HuH-7.5 (cell line): ENCODE measurements around the gene KIF26B.

ENCODE experiments used
- DNase-seq: peaks from one replicate; pipeline ENCODE4 v3.0.0; 2011; ENCODE audit warnings: low spot score

KIF26B gene

DNA sequence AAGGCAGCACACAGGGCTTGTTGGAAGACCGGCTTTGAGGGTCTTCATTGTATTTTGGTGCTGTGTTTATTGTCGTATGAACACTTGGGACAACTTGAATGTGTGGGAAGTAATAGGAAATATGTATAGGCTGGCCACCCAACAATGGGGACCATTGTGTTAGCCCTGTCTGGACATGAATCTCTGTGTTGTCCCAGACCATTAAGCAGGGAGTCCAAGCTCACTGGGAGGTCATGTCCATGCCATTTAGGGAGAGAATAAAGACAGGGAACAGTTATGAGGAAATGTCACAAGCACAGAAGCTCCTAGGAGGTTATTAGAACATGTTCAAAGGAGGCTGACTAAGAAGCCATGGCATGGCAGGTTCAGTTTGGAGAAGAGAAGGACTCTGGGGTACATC lies 266.1 kb downstream of the KIF26B start:
- DNase-seq = no peak

GRCh38 chr1:245428681-245429080 lies 273.9 kb downstream of the KIF26B start:
- DNase-seq = no peak

DNA sequence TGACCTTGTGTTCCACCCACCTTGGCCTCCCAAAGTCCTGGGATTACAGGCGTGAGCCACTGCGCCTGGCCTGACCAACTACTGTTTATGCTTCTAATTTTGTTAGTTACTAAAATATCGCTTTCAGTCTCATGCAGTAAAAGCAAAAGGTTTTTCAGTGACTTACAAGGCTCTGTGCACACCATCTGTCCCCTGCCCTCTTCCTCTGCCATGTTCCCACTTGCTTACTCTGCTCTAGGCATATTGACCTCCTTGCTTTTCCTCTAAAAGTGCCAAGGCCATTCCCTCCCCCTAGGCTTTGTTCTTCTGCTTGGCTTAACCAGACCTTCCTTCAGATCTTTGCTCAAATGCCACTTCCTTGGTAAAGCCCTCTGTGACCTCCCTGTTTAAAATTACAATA lies 276.9 kb downstream of the KIF26B start:
- no peak for DNase-seq

GRCh38 chr1:245432228-245432875 lies 277.6 kb downstream of the KIF26B start:
- no peak for DNase-seq

DNA sequence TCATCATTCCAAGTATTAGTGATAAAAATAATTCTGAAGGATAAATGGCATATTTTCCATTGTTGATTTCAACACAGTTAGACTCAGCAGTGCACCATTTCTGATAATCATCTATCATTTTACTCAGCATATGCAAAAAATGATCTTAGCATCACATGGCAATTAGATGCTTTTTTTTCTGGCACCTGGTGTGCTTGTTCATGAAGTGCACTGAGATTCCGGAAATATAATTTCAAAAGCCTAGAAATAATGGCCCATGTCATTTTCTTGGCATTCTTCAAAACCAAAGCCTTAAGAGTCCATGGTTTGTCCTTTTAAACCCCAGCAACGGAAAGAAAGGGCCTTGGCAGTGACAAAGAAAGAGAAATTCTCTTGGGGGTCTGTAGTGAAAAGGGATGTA lies 278.8 kb downstream of the KIF26B start:
- no peak for DNase-seq

DNA sequence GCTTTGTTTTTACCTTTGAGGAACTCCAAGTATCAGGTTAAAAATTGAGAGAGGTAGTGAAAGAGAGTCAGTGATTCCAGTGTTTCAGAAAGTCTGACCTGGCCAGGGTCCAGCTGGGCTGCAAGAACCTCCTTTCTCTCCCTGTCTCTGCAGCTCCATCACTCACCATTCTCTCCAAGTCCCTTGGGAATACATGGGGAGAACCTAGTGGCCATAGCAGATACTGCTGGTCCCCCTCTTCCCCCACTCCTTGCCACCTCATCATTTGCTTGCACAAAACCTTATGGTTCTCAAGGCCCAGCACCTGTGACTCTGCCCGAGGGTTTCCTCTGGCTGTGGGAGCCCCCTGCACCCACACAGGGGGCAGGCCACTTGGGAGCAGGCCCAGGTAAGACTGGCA lies 279.5 kb downstream of the KIF26B start:
- DNase-seq = no peak

DNA sequence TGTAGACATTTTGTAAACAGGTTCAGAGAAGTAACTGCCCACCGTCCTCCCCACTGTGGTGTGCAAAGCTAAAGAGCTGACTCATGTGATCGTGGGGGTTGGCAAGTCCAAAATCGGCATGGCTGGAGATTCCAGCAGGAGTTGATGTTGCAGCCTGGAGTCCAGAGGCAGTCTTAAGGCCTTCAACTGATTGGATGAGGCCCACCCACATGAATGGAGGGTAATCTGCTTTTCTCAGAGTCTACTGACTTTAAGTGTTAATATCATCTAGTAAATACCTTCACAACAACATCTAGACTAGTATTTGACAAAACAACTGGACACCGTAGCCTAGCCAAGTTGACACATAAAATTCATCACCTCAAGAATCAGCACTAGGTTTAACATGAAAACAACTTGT lies 281.6 kb downstream of the KIF26B start:
- no peak for DNase-seq

GRCh38 chr1:245437369-245438062 lies 282.7 kb downstream of the KIF26B start:
- DNase-seq = no peak

DNA sequence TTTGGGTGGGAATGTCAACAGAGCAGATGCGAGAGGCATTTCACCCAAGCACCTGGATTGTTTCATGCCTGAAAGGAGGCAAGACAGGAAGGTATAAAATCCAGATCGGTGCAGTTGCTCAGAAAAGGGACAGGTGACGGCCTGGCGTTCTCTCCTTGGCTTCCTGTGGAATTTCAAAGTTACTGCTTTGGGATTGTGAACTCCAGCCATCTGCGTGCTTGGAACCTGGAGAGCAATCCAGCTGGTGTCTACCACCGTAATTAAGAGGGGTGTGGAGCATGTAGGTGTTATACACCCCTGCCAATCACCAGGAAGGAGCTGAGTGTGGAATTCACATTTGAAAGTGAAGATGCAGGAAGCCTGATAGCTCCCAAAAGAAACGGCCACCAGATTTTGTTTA lies 286.1 kb downstream of the KIF26B start:
- DNase-seq = no peak

GRCh38 chr1:245441689-245442088 lies 286.9 kb downstream of the KIF26B start:
- DNase-seq = no peak

DNA sequence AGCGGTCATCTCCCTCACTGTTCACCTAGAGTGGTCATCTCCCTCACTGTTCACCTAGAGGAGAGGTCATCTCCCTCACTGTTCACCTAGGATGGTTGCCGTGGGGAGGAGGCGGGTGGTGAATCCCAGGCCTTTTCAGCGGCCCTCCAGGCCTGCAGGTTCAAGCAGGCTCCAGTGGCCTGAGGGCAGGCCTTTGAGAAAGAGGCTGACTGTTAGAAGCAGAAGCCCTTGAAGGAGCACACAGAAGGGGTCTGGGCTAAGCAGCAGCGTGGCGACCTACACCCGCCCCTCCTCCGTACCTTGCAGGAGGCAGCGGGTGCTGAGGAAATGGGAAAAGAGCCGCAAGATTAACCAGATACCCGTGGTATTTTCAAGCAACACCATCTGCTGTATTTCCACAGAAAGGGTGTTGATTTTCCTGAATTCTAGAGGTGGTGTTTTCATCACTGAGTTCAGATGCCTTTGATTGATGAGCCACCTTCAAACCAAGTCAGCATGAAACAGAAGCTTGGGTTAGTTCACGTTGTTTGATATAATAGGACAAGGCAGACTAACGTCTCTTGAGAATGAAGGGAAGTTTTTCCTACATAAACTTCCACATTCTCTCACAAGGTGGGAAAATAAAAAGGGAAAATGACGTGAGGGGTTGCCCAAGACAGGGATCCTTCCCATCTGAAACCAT lies 289.5 kb downstream of the KIF26B start:
- no peak for DNase-seq

GRCh38 chr1:245444945-245445344 lies 290.2 kb downstream of the KIF26B start:
- no peak for DNase-seq

GRCh38 chr1:245448531-245448930 lies 293.7 kb downstream of the KIF26B start:
- DNase-seq = no peak

DNA sequence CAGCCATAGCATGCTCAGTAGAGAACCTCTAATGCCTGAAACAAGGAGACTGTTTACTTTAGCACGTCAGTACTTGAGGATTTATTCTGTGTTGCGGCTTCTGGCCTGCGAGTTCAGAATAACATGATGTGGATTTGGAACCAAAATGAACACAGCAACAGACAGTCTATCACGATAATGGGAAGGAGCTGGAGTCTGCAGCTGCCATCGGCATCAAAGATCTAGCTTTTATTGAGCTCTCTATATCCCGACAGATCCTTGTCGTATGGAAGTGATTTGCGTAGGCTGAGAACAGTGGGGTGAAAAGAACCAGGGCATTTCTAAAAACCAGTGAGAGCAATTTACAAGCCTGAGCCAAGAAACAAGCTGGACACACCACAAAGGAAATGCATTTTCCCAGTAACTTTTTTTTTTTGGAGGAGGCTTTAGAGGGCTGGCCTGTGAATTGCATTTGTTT lies 294.2 kb downstream of the KIF26B start:
- DNase-seq = no peak

DNA sequence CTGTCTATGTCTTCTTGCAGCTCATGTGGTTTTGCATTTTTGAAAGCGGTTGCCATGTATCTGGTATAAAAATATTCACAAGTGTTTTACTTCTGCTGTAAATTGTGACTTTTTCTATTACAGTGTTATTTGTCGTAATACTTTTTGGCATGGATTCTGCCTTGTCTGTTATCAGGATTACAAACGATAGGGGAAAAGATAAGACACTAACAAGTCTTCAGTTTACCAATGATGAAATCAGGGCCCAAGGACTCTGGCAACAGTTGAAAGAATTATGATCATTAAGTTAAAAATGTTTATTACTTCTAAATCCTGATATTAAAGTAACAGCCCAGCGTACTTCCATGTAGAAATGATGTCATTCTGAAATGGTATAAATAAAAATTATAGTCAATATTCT lies 298.8 kb downstream of the KIF26B start:
- no peak for DNase-seq

- DNase-seq = no peak
Observed at GRCh38 chr1:245454051-245454450, 299.3 kb downstream of the KIF26B start.

DNA sequence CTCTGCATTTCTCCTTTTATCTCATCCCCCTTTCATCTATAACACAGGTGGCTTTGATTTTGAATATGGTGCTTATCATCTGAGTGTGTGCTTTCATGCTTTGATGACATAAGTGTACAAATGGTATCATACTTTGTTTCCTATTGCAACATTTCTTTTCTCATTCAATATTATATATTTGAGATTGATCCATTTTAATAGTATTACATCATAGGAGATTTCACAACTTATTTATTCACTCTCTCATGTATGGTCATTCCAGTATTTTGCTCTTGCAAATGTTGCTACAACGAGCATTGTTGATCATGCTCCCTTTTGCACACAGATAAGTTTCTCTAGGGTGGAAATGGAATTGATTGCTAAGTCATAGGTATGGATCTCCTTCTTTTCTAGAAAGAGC lies 302.8 kb downstream of the KIF26B start:
- DNase-seq = no peak

GRCh38 chr1:245458234-245458633 lies 303.4 kb downstream of the KIF26B start:
- DNase-seq = no peak

GRCh38 chr1:245458761-245459174 lies 304.0 kb downstream of the KIF26B start:
- DNase-seq = no peak

- no peak for DNase-seq
Observed at GRCh38 chr1:245459621-245460020, 304.8 kb downstream of the KIF26B start.

DNA sequence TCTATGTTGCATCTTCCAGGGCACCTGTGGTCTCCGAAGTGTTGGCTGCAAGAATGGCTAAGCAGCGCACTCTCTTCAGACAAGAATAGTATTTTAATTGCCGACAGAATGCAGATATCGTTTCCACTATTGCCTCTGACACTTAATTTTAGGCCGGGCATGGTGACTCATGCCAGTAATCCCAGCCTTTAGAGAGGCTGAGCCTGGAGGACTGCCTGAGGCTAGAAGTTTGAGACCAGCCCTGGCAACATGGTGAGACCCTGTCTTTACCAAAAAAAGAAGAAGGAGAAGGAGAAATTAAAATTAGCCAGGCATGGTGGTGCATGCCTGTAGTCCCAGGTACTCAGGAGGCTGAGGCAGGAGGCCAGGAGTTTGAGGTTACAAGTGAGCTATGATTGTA lies 306.9 kb downstream of the KIF26B start:
- DNase-seq = no peak

GRCh38 chr1:245462161-245462560 lies 307.4 kb downstream of the KIF26B start:
- no peak for DNase-seq

DNA sequence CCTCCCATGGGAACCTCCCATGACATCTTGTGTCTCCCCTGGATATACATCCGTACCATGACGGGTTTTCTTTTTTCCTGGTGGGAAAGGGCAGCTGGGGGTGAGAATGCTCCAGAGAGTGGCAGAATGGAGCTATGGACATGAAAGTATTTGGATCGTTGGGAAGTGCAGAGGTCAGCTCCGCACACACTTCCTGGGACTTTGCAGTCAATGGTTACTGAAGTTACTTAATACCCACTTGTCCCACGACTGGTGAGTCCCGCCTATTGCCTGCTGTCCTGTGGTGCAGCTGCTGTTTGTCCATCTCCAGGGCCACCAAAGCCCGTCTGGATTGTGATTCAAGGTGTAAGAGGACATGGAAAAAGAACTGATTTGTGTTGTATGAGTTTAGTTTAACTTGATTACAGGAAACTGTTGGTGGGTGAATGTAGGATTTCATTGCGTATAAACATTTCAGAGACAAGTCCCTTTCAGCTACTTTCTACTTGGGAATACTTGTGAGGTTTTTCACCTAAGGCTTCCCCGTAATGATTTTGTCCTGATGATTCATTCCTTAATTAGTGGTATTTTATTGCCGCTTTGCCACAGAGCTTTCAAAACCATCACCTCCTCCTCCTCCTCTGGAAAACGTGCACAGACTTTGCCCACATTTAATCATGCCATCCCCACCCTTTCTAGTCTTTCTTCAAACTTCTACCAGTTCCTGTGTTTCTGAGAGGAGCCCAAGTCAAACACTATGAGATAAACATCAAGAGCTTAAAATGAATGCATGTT lies 308.8 kb downstream of the KIF26B start:
- no peak for DNase-seq
